NCI-H1105 (cell line): ENCODE data around the gene ZG16B.

Experiments
- DNase-seq: peaks from one replicate; lab custom pipeline; 2025; lab: John Stamatoyannopoulos, UW

The ZG16B gene

GRCh38 chr16:2867987-2868789 is 38.1 kb downstream of the ZG16B start:
- DNase-seq = peak; percentile 73

DNA sequence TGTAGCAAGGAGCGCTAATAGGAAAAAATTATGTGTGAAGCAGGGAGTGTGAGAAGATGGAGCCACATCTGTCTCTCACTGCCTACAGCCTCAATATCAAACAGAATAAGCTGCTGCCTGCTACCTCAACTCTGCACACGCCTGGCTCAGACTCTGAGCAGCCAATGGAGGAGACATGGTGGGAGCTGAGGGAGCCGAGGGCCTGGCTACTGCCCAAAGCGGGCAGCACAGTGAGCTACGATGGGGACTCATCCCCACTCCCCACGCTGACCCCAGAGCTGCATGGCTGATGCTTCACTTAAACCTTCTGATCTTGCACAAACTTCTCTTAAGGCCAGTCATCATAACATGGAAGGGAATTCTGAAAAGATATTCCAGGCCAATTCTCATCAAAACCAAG is 41.8 kb downstream of the ZG16B start:
- DNase-seq = no peak

- no peak for DNase-seq
These were observed 44.2 kb downstream of the ZG16B start for GRCh38 chr16:2874032-2874911.

DNA sequence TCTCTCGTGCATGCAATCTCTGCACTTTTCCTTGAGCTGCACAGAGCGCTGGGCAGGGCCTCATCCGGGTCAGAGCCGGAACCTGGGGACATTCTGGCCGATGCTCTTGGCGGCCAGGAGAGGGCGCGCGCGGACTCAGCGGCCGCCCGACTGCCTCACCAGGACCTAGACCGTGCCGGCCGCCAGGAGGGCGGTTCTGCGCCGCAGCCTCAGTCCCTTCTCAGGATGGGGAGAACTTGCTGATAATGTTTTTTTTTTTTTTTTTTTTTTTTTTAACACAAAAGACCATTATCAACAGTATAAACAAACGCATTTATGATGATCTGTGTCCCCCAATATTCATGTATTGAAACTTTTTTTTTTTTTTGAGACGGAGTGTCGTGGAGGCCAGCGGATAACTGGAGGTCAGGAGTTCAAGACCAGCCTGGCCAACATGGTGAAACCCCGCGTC is 44.8 kb downstream of the ZG16B start:
- DNase-seq = peak; percentile 11

GRCh38 chr16:2879854-2880508 is 49.9 kb downstream of the ZG16B start:
- DNase-seq = no peak
